ENCODE measurements around the gene TTLL1.

GRCh38 chr22:43002202-43002586 lies 87.0 kb downstream of the TTLL1 start:
- TF ChIP-seq, protein P1, sequence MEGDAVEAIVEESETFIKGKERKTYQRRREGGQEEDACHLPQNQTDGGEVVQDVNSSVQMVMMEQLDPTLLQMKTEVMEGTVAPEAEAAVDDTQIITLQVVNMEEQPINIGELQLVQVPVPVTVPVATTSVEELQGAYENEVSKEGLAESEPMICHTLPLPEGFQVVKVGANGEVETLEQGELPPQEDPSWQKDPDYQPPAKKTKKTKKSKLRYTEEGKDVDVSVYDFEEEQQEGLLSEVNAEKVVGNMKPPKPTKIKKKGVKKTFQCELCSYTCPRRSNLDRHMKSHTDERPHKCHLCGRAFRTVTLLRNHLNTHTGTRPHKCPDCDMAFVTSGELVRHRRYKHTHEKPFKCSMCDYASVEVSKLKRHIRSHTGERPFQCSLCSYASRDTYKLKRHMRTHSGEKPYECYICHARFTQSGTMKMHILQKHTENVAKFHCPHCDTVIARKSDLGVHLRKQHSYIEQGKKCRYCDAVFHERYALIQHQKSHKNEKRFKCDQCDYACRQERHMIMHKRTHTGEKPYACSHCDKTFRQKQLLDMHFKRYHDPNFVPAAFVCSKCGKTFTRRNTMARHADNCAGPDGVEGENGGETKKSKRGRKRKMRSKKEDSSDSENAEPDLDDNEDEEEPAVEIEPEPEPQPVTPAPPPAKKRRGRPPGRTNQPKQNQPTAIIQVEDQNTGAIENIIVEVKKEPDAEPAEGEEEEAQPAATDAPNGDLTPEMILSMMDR (IDR thresholded peaks at IDR 0.05; ENCODE audit: borderline replicate concordance, extremely low read depth, low read length, poor library complexity, severe bottlenecking): no peak
- TF ChIP-seq EZH2 (IDR thresholded peaks at IDR 0.05; ENCODE audit: borderline replicate concordance, low read depth, low read length, severe bottlenecking): no peak
